Endothelial cell of umbilical vein (primary cell): Measurements from ENCODE around the gene TMEM144. TPM values are rescaled to one million over a fixed set of nuclear protein-coding genes. Genes with fewer than 3 reads are reported as not detected.

Experiments used
- BruUV-seq: library from RNA; stranded (reverse); fragments of 400-500 nt; replicated peaks from 2 replicates; lab custom pipeline; 2021; lab: Mats Ljungman, UMichigan
- CTCF ChIA-PET: fragments of 300-600, 350-600 bp; sonication (Branson Sonifier 250); formaldehyde crosslinking; loops from one replicate; lab custom pipeline; 2021; ENCODE audit warnings: antibody characterized with exemption, inconsistent platforms; lab: Charles Lee
- POLR2A ChIA-PET: fragments of 300-600, 350-600 bp; sonication (Branson Sonifier 250); formaldehyde crosslinking; loops from one replicate; lab custom pipeline; 2021; ENCODE audit warnings: antibody characterized with exemption, inconsistent platforms; lab: Charles Lee
- DNase-seq: peaks from one replicate; pipeline ENCODE4 v3.0.0-alpha.2; 2011; ENCODE audit warnings: low read depth, low spot score
- FAIRE-seq: peaks from 2 replicates; lab custom pipeline; 2011; peaks lifted over from hg19 to GRCh38; lab: Jason Lieb, UNC
- H2AFZ ChIP-seq: 2 replicates; pipeline ENCODE4 v1.6.0; 2012; ENCODE audit warnings: low read depth, low read length, control low read depth, inconsistent platforms
- H3K27ac ChIP-seq: 2 replicates; pipeline ENCODE4 v1.5.1; 2011; ENCODE audit warnings: low read depth, mild to moderate bottlenecking, control low read depth, low read length, moderate library complexity; ENCODE audit not compliant: insufficient read depth
- H3K27me3 ChIP-seq, 2 experiments: 2 replicates each; pipeline versions ENCODE4 v1.6.0 to v1.6.1; 2011; ENCODE audit warnings: low read length in 2 of 2, mixed read lengths in 1 of 2; ENCODE audit not compliant: control insufficient read depth in 2 of 2, insufficient read depth in 2 of 2
- H3K36me3 ChIP-seq, 2 experiments: 2 replicates in 1 of 2; 3 replicates in 1 of 2; pipeline ENCODE4 v1.5.1; 2011; ENCODE audit warnings: low read length in 2 of 2, mild to moderate bottlenecking in 1 of 2, moderate library complexity in 1 of 2; ENCODE audit not compliant: control insufficient read depth in 2 of 2, insufficient read depth in 2 of 2; ENCODE audit errors: extremely low read depth in 1 of 2
- H3K4me1 ChIP-seq: 3 replicates; pipeline ENCODE4 v1.5.1; 2011; ENCODE audit warnings: mild to moderate bottlenecking, low read length; ENCODE audit not compliant: control insufficient read depth, insufficient read depth; ENCODE audit errors: extremely low read depth
- H3K4me2 ChIP-seq: 2 replicates; pipeline ENCODE4 v1.6.1; 2011; ENCODE audit warnings: low read length, control low read depth, mixed read lengths; ENCODE audit not compliant: insufficient read depth
- H3K4me3 ChIP-seq, 3 experiments: fragments of 200-600 bp in 1 of 3; sonication (generic), shearing (Covaris generic) in 1 of 3; replicated peaks in 1 of 3; 2 replicates each; pipeline ENCODE4 v1.5.1; 2011 to 2016; ENCODE audit warnings: control low read depth in 3 of 3, low read length in 3 of 3, mild to moderate bottlenecking in 2 of 3, inconsistent platforms in 1 of 3, low read depth in 1 of 3, moderate library complexity in 1 of 3; ENCODE audit not compliant: insufficient read depth in 1 of 3
- H3K79me2 ChIP-seq: 2 replicates; pipeline ENCODE4 v1.6.0; 2012; ENCODE audit warnings: low read length, inconsistent platforms; ENCODE audit not compliant: control insufficient read depth, insufficient read depth
- H3K9ac ChIP-seq: replicated peaks from 2 replicates; pipeline ENCODE3; 2011; ENCODE audit warnings: low read length, control low read depth; ENCODE audit not compliant: insufficient read depth; ENCODE audit errors: extremely low read depth
- H3K9me1 ChIP-seq: replicated peaks from 3 replicates; pipeline ENCODE4 v1.6.0; 2011; ENCODE audit warnings: mild to moderate bottlenecking, low read length; ENCODE audit not compliant: control insufficient read depth, insufficient read depth; ENCODE audit errors: extremely low read depth
- H3K9me3 ChIP-seq: replicated peaks from 2 replicates; pipeline ENCODE4 v1.5.1; 2012; ENCODE audit warnings: low read length, inconsistent platforms; ENCODE audit not compliant: control insufficient read depth, insufficient read depth
- H4K20me1 ChIP-seq: replicated peaks from 2 replicates; pipeline ENCODE3; 2011; ENCODE audit warnings: mild to moderate bottlenecking, low read length; ENCODE audit not compliant: control insufficient read depth, insufficient read depth; ENCODE audit errors: extremely low read depth
- CTCF ChIP-seq, 2 donors: IDR thresholded peaks; 1 replicate in 1 of 2; 2 replicates in 1 of 2; pipeline ENCODE4 v1.5.1; 2011; ENCODE audit warnings: low read length in 2 of 2, mild to moderate bottlenecking in 2 of 2, moderate library complexity in 2 of 2, control low read depth in 1 of 2, inconsistent platforms in 1 of 2, low read depth in 1 of 2; ENCODE audit not compliant: insufficient read depth in 1 of 2; ENCODE audit errors: extremely low read depth in 1 of 2
- EZH2 ChIP-seq: IDR thresholded peaks from 2 replicates; pipeline ENCODE4 v1.6.1; 2012; ENCODE audit warnings: borderline replicate concordance, low read depth, mild to moderate bottlenecking, moderate library complexity, low read length, inconsistent platforms; ENCODE audit not compliant: severe bottlenecking
- FOS ChIP-seq: IDR thresholded peaks from 2 replicates; pipeline ENCODE4 v1.6.1; 2011; ENCODE audit warnings: mild to moderate bottlenecking, low read length, moderate library complexity, borderline replicate concordance; ENCODE audit not compliant: insufficient read depth
- GATA2 ChIP-seq: IDR thresholded peaks from 2 replicates; pipeline ENCODE4 v1.7.0; 2011; ENCODE audit warnings: low read depth, mild to moderate bottlenecking, moderate library complexity, mixed read lengths, low read length; ENCODE audit not compliant: insufficient read length, insufficient read depth
- JUN ChIP-seq: IDR thresholded peaks from 2 replicates; pipeline ENCODE4 v1.6.1; 2011; ENCODE audit warnings: borderline replicate concordance, low read depth; ENCODE audit not compliant: insufficient read length, insufficient read depth
- MAX ChIP-seq: IDR thresholded peaks from 2 replicates; pipeline ENCODE4 v1.6.1; 2011; ENCODE audit not compliant: insufficient read depth, insufficient read length
- MYC ChIP-seq: IDR thresholded peaks from one replicate; pipeline ENCODE4 v1.6.1; 2011; ENCODE audit warnings: mild to moderate bottlenecking, low read depth, low read length
- POLR2A ChIP-seq: IDR thresholded peaks from 2 replicates; pipeline ENCODE4 v1.6.1; 2012; ENCODE audit warnings: low read depth, mild to moderate bottlenecking, control low read depth, low read length
- POLR2AphosphoS5 ChIP-seq: IDR thresholded peaks from 2 replicates; pipeline ENCODE4 v1.6.1; 2012; ENCODE audit warnings: low read depth, mild to moderate bottlenecking, control low read depth, low read length, moderate library complexity; ENCODE audit not compliant: insufficient read depth
- dilution Hi-C: fragments of 300-500 bp; cut with MboI; formaldehyde crosslinking; loops from one replicate; pipeline ENCODE4 v1.15.0; 2019; ENCODE audit warnings: low sequenced_read_pairs; ENCODE audit not compliant: extremely low pct_ligation_motif_present
- intact Hi-C: fragments of 100-400 bp; cut with micrococcal nuclease; formaldehyde crosslinking; loops from one replicate; pipeline ENCODE4 v1.10.0; 2022
- polyA plus RNA-seq, 4 experiments: library from polyadenylated mRNA; depleted of rRNA in 3 of 4; stranded (reverse) in 3 of 4; unstranded in 1 of 4; fragments of >200 nt; gene quantifications; 2 replicates each; pipeline versions ENCODE4 v1.2.1 to v1.2.3, GENCODE V29; 2011 to 2012; ENCODE audit warnings: missing spikeins in 1 of 4
- total RNA-seq: library from RNA; stranded (reverse); gene quantifications from 2 replicates; pipeline ENCODE4 v1.2.3, GENCODE V29; 2021

Gene TMEM144
- total and polyA plus RNA-seq, 2 donors (not counting 3 experiments of a cell fraction or from before 2014, with no cell fraction given) = 10.5 to 23.0 TPM

- Histone ChIP-seq H3K9me3 (no peaks in the 10 kb centered on the region), H3K36me3 (no peaks in the 10 kb centered on the region), H2AFZ (no peak overlapping the region), H3K27ac (no peak overlapping the region), H3K9me1 (no peaks in the 10 kb centered on the region), H3K4me1 (no peaks in the 10 kb centered on the region), H3K79me2 (no peaks in the 10 kb centered on the region), H3K9ac (no peak overlapping the region), H4K20me1 (no peaks in the 10 kb centered on the region), H3K27me3 (no peaks in the 10 kb centered on the region), H3K4me3 (no peak overlapping the region), H3K4me2 (no peak overlapping the region)
- no TSS peak for BruUV-seq
- dilution Hi-C loops (no loop called here), intact Hi-C loops (loop anchor here (5.0 to 10.0 kb wide), 4 partner anchors 82 to 1191 kb away; partner anchors contain the start of genes GASK1B and PPID)
- FAIRE-seq = no peak
- DNase-seq = no peak
- ChIA-PET POLR2A (no interaction called here), CTCF (interaction anchor here (0.9 to 3.0 kb wide), 19 partner anchors 11 to 1201 kb away, joined by 3 to 41 read pairs (median 5); partner anchors contain the start of gene TMEM144)
- TF ChIP-seq MYC = no peak
- TF ChIP-seq POLR2AphosphoS5 = no peak
- no peak for TF ChIP-seq EZH2
- TF ChIP-seq MAX = no peak
- TF ChIP-seq CTCF (IDR thresholded peaks at IDR 0.05; ENCODE audit: extremely low read depth in 1 of 2, insufficient read depth in 1 of 2, low read depth in 1 of 2, low read length in 2 of 2) = no peak
- TF ChIP-seq FOS = no peak
- TF ChIP-seq POLR2A = no peak
- no peak for TF ChIP-seq GATA2
- no peak for TF ChIP-seq JUN
Observed at GRCh38 chr4:158254292-158254691, 44.0 kb downstream of the TMEM144 start.
